SH-SY5Y (cell line): ENCODE measurements around the gene CGGBP1.

Source experiments
- GATA2 ChIP-seq: IDR thresholded peaks from 2 replicates; pipeline ENCODE4 v1.6.1; 2011; ENCODE audit warnings: mild to moderate bottlenecking, low read depth, low read length
- GATA3 ChIP-seq: IDR thresholded peaks from 2 replicates; pipeline ENCODE4 v1.6.1; 2011; ENCODE audit warnings: low read depth, mild to moderate bottlenecking, low read length, moderate library complexity

DNA sequence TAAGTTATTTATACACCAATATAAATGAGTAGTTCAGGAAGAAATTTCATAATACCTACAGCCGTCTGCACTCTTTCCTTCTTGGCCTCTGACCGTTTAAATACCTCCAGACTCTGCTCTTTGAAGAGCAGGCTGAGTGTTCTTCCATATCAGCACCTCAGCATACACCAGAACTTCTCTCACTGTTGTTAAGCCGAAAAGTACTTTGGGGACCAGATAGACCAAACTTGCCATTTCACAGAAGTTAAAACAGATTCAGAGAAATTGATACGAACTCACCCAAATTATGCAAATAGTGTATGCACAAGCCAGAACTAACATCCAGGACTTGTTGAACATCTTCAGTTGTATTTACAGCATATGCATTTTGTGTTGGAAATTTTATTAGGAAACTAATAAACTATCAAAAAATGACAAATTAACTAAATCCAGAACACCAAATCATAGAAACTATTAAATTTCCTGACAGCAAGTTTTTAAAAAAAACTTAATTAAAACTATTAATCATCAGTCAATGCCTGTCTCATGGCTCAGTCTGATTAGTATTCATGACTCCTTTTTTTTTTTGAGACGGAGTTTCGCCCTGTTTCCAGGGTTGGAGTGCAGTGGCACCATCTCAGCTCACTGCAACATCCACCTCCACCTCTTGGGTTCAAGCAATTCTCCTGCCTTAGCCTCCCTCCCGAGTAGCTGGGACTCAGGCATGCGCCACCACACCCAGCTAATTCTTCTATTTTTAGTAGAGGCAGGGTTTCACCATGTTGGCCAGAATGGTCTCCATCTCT, 24.1 kb downstream of the CGGBP1 start:
- TF ChIP-seq GATA2 (no peak), GATA3 (no peak)
